ENCODE measurements around the gene SMOC1.

The SMOC1 gene

DNA sequence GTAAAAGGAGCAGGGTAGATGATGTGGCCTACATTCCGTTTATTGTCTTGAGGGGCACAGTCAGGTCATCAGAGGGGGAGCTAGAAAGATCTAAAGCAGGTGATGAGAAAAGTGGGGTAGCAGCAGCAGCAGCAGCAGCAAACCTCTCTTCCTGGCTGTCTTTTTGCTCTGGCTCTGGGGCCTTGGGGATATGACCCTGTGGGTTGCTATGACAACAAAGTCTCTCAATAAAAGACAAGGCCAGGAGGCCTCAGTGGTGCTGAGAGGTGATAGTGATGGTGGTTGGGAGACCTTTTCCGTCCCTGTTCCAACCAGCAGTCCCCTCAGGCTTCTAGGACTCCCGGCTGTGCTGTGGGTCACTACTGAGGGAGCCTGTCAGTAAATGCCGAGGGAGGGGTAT lies 170.9 kb downstream of the SMOC1 start:
- no peak for DNase-seq

DNA sequence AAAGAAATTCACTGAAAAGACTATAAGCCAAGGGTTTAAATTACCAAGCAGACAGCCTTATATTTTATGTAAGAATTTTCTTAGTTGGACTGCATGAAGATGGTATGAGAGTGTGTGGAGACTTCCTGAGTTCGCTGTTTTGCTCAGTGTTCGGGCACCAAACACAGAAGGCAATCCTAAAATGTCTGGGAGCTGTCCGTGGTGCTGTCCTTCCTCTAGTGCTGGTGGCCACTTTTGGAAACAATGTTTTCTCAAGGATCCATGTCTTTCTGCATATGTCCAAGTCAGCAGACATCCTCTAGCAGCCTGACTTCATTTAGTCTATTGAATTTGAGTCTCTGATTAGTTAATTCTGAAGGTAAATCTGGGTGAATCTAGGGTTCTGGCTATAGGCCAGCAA lies 173.8 kb downstream of the SMOC1 start:
- no peak for DNase-seq

DNA sequence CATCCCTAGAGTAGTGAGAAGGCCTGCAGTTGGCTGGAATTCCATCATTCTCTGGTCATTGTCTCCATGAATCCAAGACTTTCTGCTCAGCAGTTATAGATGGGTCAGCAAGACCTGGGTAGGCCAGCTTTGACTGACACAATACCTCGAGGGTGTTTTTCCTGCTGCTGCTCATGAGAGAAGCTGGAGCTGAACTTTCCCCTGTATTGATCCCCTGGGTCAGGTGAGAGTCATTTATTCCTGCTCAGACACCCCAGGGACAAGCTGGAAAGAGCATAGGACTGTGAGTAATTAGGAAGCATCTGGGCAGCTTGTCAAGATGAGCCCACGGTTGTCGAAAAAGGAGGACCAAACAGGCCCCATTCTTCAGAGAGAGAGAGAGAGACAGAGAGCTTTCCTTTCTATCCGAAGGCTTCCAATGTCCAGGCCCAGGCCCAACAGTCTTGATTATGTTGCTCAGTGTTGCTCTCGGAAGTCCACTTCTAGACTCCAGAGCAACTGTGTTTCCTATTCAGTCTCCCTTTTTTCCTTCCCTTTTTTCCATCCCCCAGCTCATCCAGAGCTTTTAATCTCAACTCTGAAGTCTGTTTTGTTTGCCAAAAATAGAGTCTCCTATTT lies 178.4 kb downstream of the SMOC1 start:
- no peak for DNase-seq

DNA sequence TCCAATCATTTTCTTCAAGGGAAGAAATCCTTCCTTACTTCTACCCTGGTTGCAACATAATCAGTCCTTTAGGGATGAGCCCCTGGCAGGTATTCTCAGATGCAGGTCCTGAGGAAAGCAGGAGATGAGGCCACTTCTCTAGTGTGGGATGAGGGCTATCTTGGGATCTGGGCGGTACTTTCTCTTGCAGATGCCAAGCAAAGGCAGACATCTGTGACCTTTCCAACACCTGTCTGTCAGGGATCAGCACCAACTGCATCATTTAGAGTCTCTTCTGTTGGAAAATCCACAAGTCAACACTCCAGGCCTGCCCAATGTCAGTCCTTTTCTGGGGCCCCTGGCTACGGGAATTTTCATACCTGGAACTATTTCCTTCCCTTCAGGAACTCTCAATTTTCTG lies 180.3 kb downstream of the SMOC1 start:
- DNase-seq = no peak

DNA sequence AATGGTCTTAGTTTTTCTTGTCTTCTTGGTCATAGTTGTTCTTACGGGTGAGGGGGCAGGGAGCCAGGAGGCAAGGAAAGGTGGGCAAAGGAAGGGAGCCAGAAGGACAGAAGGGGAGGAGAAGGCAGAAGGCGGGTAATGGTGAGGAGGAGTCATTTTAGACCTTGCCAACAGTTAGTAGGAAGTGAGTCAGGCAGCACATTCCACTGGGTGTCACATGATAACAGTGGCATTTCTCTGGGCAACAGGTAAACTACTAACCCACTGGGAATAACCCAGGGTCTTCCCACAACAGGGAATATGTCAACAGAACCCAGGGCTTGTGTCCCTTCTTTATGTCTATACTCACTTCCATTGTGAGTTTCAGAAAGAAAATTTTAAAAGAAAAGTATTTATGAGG lies 181.9 kb downstream of the SMOC1 start:
- no peak for DNase-seq

DNA sequence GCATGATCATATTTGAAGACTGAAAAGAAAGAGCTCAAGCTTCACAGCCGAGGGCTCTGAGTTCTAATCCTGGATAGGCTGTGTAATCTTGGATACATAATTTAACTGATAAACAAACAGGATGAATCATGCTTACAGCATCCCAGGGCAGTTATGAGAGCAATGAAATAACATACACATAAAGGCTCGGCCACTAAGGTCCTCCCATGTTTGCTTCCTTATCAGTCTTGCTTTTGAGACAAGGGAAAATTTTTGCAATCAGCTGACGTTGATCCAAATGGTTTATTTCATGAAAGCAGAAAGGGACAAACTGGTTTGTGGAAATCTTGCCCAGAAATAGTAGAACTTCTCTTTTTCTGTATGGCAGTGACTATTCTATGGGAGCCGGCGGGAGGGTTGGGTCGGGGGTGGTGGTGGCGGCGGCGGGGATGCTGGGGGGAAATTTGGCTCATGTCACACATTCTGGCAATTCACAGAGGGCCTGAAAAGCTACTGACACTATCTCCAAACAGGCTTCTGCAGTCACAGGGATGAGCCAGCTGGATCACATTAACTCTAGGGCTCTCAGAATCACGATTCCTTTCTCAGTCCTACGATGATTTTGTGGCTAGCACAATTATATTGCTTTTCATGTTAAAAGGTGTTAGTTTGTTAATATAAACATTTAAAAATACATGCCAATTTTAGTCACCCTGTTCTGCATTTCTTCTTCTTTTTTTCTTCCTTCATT lies 185.1 kb downstream of the SMOC1 start:
- no peak for DNase-seq

DNA sequence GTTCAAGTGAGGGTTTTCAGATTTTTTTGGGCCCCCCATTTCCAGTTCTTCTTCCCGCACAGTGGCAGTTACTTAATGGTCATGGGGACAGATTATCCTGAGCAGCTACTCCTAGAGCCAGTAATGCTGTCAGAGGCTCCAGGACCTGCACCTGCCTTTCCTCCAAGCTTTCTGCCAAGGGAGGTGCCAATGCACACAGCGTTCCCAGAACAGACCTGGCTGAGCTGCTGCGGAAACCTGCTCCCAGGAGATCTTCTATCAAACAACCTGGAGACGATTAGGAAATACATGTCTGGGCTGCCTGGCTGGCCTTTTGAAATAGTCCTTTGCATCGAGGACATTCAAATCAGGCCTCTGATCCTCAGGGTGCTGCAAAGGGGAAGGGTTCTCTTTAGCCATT lies 188.6 kb downstream of the SMOC1 start:
- DNase-seq = no peak

DNA sequence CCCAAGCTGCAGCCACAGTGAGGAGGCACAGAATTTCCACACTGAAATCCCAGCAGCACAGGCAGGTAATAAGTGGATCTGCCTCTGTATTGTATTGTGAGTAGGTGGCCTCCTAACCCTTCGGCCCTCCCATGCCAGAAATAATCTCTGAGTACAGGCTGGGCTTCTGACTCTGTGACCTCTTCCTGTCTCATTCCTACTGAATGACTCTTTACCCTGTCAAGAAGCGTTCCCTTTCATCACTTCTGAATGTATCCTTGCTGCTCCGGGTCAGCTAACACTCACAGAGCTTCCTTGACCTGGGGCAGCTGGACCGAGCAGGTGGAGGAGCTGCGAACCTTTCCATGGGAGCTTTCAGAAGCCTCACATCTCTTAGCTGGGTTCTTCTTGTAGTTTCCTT lies 190.0 kb downstream of the SMOC1 start:
- DNase-seq = no peak

DNA sequence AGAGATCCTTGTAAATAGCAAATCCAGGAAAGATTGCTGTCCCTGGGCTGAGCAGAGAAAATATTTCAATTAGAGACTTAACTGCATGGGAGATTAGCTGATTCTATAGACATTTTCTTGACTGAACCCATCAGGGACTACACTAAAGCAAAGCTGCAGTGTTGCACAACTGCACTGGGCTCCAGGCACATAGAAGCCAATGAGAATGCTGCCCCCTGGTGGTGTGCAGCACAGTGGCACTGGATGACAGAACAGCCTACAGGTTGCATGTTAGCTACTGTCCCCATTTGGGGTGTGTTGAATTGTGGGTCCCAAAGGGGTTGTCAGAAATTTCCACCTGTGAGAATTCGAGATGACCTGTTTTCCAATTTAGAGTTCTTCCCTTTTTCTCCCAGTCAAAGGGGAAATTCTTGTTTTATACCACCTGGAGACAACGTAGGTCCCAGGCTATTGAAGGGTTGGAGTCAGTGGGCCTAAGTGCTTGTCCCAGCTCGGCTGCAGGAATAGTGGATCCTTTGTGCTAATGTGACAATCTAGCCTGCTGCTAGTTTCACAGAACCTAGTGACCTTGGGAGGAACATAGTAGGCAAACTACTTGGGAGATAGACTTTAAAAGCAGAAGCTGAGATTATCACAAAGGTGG lies 194.8 kb downstream of the SMOC1 start:
- peak; percentile 23 for DNase-seq

DNA sequence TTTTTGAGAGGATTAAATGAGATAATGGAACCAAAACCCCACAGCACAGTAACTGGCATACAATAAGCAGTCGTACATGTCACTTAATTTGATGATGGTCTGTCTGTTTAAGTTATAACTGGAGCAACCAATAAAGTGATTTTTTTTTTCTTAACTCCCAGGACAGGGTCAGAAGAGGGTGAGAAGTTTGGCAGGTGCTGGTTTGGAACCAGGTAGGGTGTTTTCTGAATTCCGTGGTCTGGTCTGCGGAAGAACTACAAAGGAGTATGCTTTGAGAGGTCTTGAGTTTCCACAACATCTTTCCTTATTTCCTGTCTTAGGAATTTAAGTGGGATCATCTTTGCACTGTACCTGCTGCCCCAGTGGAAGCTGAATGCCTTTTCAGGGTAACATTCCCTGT lies 197.8 kb downstream of the SMOC1 start:
- DNase-seq = no peak

DNA sequence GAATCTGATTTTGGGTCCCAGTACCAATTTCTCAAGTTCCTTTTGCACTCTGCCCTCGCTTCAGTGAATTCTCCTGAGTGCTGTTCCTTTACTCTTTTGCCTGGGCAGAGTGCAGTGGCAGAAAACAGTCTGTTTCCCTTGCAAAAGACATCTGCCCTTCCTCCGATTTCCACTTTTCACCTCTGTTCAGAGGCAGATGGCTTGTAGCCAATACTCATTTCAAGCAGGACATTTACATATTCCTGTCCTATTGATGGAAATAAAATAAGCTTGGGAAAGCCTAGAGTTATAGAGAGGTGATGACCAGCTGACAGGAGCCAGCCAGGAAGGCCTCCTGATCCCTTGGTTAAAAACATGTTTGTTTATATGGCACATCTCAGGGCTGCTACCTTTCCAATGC lies 198.5 kb downstream of the SMOC1 start:
- no peak for DNase-seq

DNA sequence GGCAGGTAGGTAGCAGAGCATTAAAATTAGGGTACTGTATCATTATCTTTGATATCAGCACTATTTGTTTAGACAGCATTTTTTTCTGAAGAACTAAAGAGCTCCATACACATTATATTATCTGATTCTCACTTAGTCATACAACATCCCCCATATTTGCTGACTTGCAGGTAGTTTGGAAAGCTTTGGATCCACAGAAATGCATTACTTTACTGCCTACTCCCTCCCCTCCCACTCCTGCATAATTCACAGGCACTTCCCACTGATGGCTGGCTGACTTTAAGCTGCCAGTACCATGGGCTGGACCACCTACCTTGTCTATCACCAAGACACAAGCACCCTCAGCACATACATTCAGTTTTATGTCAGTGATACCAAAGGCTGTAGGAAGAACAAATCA lies 199.1 kb downstream of the SMOC1 start:
- DNase-seq = no peak

DNA sequence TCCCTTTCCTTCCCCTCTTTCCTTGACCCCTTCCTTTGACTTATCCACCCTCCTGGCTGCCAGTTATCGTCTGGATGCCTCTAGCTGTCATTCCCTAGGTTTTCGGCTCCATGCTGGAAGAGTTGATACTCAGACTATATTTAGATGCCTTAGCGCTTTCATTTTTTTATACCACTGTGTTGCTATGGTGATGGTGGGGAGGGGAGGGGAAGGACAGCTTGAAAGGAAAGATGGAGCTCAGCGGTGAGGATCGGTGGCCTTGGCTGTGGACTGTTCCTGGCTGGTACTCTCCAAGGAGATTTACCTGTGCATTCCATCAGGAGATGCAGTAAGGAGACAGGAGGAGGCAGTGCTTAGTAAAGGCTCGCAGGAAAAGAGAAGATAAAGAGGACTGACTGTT lies 200.9 kb downstream of the SMOC1 start:
- no peak for DNase-seq

Data from CD4-positive, alpha-beta T cell treated with Interleukin-15 for 1 hour (primary cell).